Suprapubic skin (tissue), 3 donors: ENCODE measurements around the gene GABRD.

Experiments used
- EP300 ChIP-seq: sonication (generic); formaldehyde crosslinking; IDR thresholded peaks from one replicate; pipeline ENCODE4 v1.6.1; 2017; ENCODE audit warnings: antibody characterized with exemption
- POLR2A ChIP-seq, 2 donors: fragments of 450-650 bp; IDR thresholded peaks; one replicate each; pipeline ENCODE4 v1.6.1; 2017; ENCODE audit warnings: antibody characterized with exemption in 2 of 2, mild to moderate bottlenecking in 2 of 2, moderate library complexity in 2 of 2
- TF ChIP-seq, protein P1 (sequence below), 2 donors: fragments of 200-600 bp in 1 of 2; fragments of 450-650 bp in 1 of 2; sonication (generic) in 1 of 2; IDR thresholded peaks; one replicate each; pipeline ENCODE4 v1.5.1; 2016 to 2019; ENCODE audit warnings: antibody characterized with exemption in 2 of 2, mild to moderate bottlenecking in 1 of 2, moderate library complexity in 1 of 2

DNA sequence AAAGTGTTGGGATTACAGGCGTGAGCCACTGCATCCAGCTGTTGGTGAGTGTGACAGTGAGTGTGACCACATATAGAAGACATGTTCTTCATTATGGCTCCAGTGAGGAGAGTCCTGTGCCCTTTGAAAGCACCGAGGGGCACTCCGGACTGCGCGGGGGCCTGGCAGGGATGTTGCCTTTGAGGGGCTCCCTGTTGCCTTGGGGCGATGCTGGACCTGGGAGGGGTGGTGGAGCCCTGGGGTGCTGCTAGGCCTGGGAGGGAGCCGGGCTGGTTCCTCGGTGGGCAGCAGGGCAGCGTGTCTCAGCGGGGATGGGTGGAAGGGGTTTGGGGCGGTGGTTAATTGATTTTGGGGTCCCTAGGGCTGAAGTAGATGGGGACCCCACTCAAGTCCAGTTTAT, 41.0 kb upstream of the GABRD start:
- TF ChIP-seq EP300 (no peak), POLR2A (IDR thresholded peaks at IDR 0.05) (no peak)
- TF ChIP-seq, protein P1, sequence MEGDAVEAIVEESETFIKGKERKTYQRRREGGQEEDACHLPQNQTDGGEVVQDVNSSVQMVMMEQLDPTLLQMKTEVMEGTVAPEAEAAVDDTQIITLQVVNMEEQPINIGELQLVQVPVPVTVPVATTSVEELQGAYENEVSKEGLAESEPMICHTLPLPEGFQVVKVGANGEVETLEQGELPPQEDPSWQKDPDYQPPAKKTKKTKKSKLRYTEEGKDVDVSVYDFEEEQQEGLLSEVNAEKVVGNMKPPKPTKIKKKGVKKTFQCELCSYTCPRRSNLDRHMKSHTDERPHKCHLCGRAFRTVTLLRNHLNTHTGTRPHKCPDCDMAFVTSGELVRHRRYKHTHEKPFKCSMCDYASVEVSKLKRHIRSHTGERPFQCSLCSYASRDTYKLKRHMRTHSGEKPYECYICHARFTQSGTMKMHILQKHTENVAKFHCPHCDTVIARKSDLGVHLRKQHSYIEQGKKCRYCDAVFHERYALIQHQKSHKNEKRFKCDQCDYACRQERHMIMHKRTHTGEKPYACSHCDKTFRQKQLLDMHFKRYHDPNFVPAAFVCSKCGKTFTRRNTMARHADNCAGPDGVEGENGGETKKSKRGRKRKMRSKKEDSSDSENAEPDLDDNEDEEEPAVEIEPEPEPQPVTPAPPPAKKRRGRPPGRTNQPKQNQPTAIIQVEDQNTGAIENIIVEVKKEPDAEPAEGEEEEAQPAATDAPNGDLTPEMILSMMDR (IDR thresholded peaks at IDR 0.05): no peak
